Thyroid gland (tissue), 4 donors: ENCODE data around the gene MAFG.

Source experiments
- CTCF ChIP-seq, 6 experiments: fragments of 200-600 bp in 3 of 6; fragments of 450-650 bp in 3 of 6; sonication (generic) in 3 of 6; IDR thresholded peaks; one replicate each; pipeline ENCODE4 v1.5.1; 2016 to 2019; ENCODE audit warnings: antibody characterized with exemption in 6 of 6, mild to moderate bottlenecking in 2 of 6, inconsistent platforms in 1 of 6, moderate library complexity in 1 of 6
- POLR2A ChIP-seq, 2 donors: fragments of 450-650 bp; IDR thresholded peaks; one replicate each; pipeline ENCODE4 v1.6.1; 2017; ENCODE audit warnings: antibody characterized with exemption in 2 of 2, mild to moderate bottlenecking in 2 of 2, moderate library complexity in 1 of 2

GRCh38 chr17:81901167-81902022 is 26.1 kb downstream of the MAFG start:
- TF ChIP-seq CTCF (IDR thresholded peaks at IDR 0.05): no peak
- TF ChIP-seq POLR2A (IDR thresholded peaks at IDR 0.05): no peak
